BLaER1 (cell line): ENCODE measurements around the gene NEIL3.

ENCODE experiments used
- H3K27ac ChIP-seq: shearing (Covaris generic); formaldehyde crosslinking; 2 replicates; pipeline ENCODE4 v1.8.1; 2022
- H3K27me3 ChIP-seq: shearing (Covaris generic); formaldehyde crosslinking; 2 replicates; pipeline ENCODE4 v1.8.1; 2022
- H3K36me3 ChIP-seq: shearing (Covaris generic); formaldehyde crosslinking; 2 replicates; pipeline ENCODE4 v1.8.1; 2022
- H3K4me1 ChIP-seq: shearing (Covaris generic); formaldehyde crosslinking; 2 replicates; pipeline ENCODE4 v1.8.1; 2022
- H3K4me2 ChIP-seq: shearing (Covaris generic); formaldehyde crosslinking; 2 replicates; pipeline ENCODE4 v1.8.1; 2022
- H3K4me3 ChIP-seq: shearing (Covaris generic); formaldehyde crosslinking; 2 replicates; pipeline ENCODE4 v1.8.1; 2022
- H3K9ac ChIP-seq: shearing (Covaris generic); formaldehyde crosslinking; 2 replicates; pipeline ENCODE4 v1.8.1; 2022
- H3K9me3 ChIP-seq: shearing (Covaris generic); formaldehyde crosslinking; 2 replicates; pipeline ENCODE4 v1.8.1; 2022
- H4K20me1 ChIP-seq: shearing (Covaris generic); formaldehyde crosslinking; 2 replicates; pipeline ENCODE4 v1.8.1; 2022
- Cebpa-rat ChIP-seq: shearing (Covaris generic); IDR thresholded peaks from 2 replicates; pipeline ENCODE4 v1.8.1; 2022

Gene NEIL3

GRCh38 chr4:177281351-177281909 is 28.2 kb upstream of the NEIL3 start:
- no peak overlapping the region for H3K27ac ChIP-seq
- no peaks in the 10 kb centered on the region for H3K27me3 ChIP-seq
- no peak overlapping the region for H3K9ac ChIP-seq
- no peaks in the 10 kb centered on the region for H3K36me3 ChIP-seq
- no peaks in the 10 kb centered on the region for H3K4me1 ChIP-seq
- H3K4me3 ChIP-seq: no peak overlapping the region
- H4K20me1 ChIP-seq: no peaks in the 10 kb centered on the region
- no peak for TF ChIP-seq Cebpa-rat
- no peak overlapping the region for H3K4me2 ChIP-seq
- no peaks in the 10 kb centered on the region for H3K9me3 ChIP-seq

GRCh38 chr4:177282284-177282835 is 27.3 kb upstream of the NEIL3 start:
- TF ChIP-seq Cebpa-rat: no peak
- Histone ChIP-seq H3K9ac (no peak overlapping the region), H3K27ac (no peak overlapping the region), H3K9me3 (no peaks in the 10 kb centered on the region), H4K20me1 (no peaks in the 10 kb centered on the region), H3K4me3 (no peak overlapping the region), H3K4me1 (no peaks in the 10 kb centered on the region), H3K36me3 (no peaks in the 10 kb centered on the region), H3K4me2 (no peak overlapping the region), H3K27me3 (no peaks in the 10 kb centered on the region)

DNA sequence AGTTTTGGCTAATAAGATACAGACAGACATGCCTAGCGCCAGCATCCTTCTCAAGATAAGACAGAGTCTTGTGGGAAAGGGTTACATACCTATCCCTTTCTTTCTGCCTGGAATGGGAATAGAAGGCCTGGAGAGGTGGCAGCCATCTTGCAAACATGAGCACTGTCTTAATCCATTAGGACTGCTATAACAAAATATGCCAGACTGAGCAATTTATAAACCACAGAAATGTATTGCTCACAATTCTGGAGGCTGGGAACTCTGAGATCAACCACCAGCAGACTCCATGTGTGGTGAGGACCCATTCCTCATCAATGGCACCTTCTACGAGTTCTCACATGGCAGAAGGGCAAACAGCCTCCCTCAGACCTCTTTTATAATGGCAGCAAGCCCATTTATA is 26.5 kb upstream of the NEIL3 start:
- Histone ChIP-seq H4K20me1 (no peaks in the 10 kb centered on the region), H3K9ac (no peak overlapping the region), H3K27ac (no peak overlapping the region), H3K9me3 (no peaks in the 10 kb centered on the region), H3K4me3 (no peak overlapping the region), H3K36me3 (no peaks in the 10 kb centered on the region), H3K4me2 (no peak overlapping the region), H3K27me3 (no peaks in the 10 kb centered on the region), H3K4me1 (no peaks in the 10 kb centered on the region)
- TF ChIP-seq Cebpa-rat: no peak

DNA sequence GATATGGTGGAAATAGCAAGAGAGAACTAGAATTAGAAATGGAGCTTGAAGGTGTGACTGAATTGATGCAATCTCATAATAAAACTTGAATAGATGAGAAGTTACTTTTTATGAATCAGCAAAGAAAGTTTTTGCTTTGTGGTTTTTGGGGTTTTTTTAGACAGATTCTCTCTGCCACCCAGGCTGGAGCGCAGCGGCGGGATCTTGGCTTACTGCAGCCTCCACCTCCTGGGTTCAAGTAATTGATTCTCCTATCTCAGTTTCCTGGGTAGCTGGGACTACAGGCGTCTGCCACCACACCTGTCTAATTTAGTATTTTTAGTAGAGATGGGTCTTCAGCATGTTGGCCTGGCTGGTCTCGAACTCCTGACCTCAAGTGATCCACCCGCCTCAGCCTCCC is 23.7 kb upstream of the NEIL3 start:
- Histone ChIP-seq H3K27me3 (no peaks in the 10 kb centered on the region), H3K4me3 (no peak overlapping the region), H3K9ac (no peak overlapping the region), H3K27ac (no peak overlapping the region), H3K4me2 (no peak overlapping the region), H3K4me1 (no peaks in the 10 kb centered on the region), H3K36me3 (no peaks in the 10 kb centered on the region), H3K9me3 (no peaks in the 10 kb centered on the region), H4K20me1 (no peaks in the 10 kb centered on the region)
- no peak for TF ChIP-seq Cebpa-rat

DNA sequence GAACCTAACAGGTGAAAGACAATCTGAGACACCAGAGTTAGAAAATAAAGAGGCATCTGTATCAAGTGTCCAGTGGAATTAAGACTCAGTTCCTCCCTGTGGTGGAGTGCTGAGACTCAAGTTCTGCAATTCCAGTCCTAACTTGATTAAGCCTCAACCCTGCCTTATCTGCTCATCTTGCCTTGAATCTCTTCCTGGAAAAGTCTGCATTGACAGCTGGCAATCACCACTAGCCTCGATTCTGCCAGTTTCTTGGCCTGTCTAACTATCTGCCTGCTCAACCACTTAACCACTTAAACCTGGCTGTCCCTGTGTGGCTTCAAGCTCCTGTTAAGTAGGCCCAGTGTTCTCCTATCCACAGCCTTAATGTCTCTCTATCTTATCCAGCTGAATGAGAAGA is 22.4 kb upstream of the NEIL3 start:
- Histone ChIP-seq H3K4me2 (no peak overlapping the region), H4K20me1 (no peaks in the 10 kb centered on the region), H3K27ac (no peak overlapping the region), H3K36me3 (no peaks in the 10 kb centered on the region), H3K9me3 (no peaks in the 10 kb centered on the region), H3K4me3 (no peak overlapping the region), H3K27me3 (no peaks in the 10 kb centered on the region), H3K9ac (no peak overlapping the region), H3K4me1 (no peaks in the 10 kb centered on the region)
- TF ChIP-seq Cebpa-rat: no peak

- H3K36me3 ChIP-seq: no peaks in the 10 kb centered on the region
- no peaks in the 10 kb centered on the region for H3K9me3 ChIP-seq
- no peaks in the 10 kb centered on the region for H3K27me3 ChIP-seq
- no peak for TF ChIP-seq Cebpa-rat
- H3K4me2 ChIP-seq: no peak overlapping the region
- H3K9ac ChIP-seq: no peak overlapping the region
- no peaks in the 10 kb centered on the region for H3K4me1 ChIP-seq
- no peak overlapping the region for H3K4me3 ChIP-seq
- no peaks in the 10 kb centered on the region for H4K20me1 ChIP-seq
- H3K27ac ChIP-seq: no peak overlapping the region
Observed at GRCh38 chr4:177288335-177288734, 21.3 kb upstream of the NEIL3 start.

DNA sequence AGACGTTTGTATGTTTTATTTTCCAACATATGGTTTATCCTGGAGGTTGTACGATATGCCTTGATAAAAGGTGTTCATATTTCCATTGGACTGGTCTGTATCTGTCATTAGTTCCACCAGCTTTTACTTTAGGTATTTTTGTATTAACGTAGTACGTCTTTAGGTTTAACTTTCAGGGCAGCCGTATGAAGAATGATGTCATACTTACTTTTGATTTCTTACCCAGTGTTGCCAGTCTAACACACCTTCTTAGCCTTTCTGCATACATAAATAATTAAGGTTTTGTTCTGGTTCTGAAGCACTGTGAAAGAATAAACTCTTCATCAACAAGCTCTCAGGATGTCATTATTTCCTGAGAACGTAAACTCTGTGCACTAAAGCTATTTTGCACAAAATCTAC is 18.9 kb upstream of the NEIL3 start:
- Histone ChIP-seq H3K4me3 (no peak overlapping the region), H4K20me1 (no peaks in the 10 kb centered on the region), H3K9ac (no peak overlapping the region), H3K4me2 (no peak overlapping the region), H3K27me3 (no peaks in the 10 kb centered on the region), H3K27ac (no peak overlapping the region), H3K36me3 (no peaks in the 10 kb centered on the region), H3K9me3 (no peaks in the 10 kb centered on the region), H3K4me1 (no peaks in the 10 kb centered on the region)
- no peak for TF ChIP-seq Cebpa-rat

DNA sequence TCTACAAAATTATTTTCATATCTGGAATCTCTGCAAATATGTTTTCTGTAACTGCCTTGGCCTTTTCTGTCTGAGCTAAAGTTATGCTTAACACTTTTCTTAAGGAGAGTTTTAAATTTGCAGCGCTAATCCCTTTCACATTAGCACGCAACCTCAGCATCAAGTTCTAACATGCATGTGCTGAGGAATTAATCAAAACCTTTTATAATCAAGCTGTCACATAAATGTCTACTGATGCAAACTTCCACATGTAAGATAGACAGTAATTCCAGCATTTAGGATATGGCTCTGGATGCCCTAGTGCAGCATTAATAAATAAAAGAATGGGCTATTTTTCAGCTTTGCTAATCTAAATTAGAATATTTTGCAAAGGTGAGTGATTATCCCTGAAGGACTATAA is 17.5 kb upstream of the NEIL3 start:
- peaks cover 3% of the 10 kb centered on the region; the same call in 1 of the 2 replicates for H3K9me3 ChIP-seq
- no peak overlapping the region for H3K4me3 ChIP-seq
- H3K9ac ChIP-seq: no peak overlapping the region
- no peak for TF ChIP-seq Cebpa-rat
- no peaks in the 10 kb centered on the region for H4K20me1 ChIP-seq
- no peak overlapping the region for H3K4me2 ChIP-seq
- no peaks in the 10 kb centered on the region for H3K27me3 ChIP-seq
- H3K27ac ChIP-seq: no peak overlapping the region
- no peaks in the 10 kb centered on the region for H3K36me3 ChIP-seq
- H3K4me1 ChIP-seq: no peaks in the 10 kb centered on the region

GRCh38 chr4:177293208-177294033 is 16.3 kb upstream of the NEIL3 start:
- Histone ChIP-seq H3K9me3 (peaks cover 14% of the 10 kb centered on the region), H3K36me3 (no peaks in the 10 kb centered on the region), H3K27ac (no peak overlapping the region), H3K4me1 (no peaks in the 10 kb centered on the region), H3K4me2 (no peak overlapping the region), H3K4me3 (no peak overlapping the region), H3K9ac (no peak overlapping the region), H4K20me1 (no peaks in the 10 kb centered on the region), H3K27me3 (no peaks in the 10 kb centered on the region)
- TF ChIP-seq Cebpa-rat: no peak

- Histone ChIP-seq H3K4me1 (no peaks in the 10 kb centered on the region), H3K27me3 (no peaks in the 10 kb centered on the region), H3K4me2 (no peak overlapping the region), H3K9ac (no peak overlapping the region), H3K27ac (no peak overlapping the region), H4K20me1 (no peaks in the 10 kb centered on the region), H3K4me3 (no peak overlapping the region), H3K9me3 (peaks cover 14% of the 10 kb centered on the region), H3K36me3 (no peaks in the 10 kb centered on the region)
- no peak for TF ChIP-seq Cebpa-rat
Observed at GRCh38 chr4:177297785-177298391, 11.8 kb upstream of the NEIL3 start.
